OCI-M1 (cell line): ENCODE data around the gene S100Z.
"Not testable (repeated sequence)": the region's sequence is repeated elsewhere in the genome, so short reads cannot be mapped to it uniquely, and the experiment has no call there.

Experiments
- DNase-seq: peaks from one replicate; lab custom pipeline; 2025; lab: John Stamatoyannopoulos, UW

S100Z gene

GRCh38 chr5:76849419-76850291, at the start of gene S100Z:
Gene S100Z, plus strand, starts transcription at chr5:76850014. Its CDS starts 25,346 bp downstream, at chr5:76875360.
- DNase-seq = peak; percentile 93

- DNase-seq = no peak
These were observed 49.2 kb upstream of the S100Z start for GRCh38 chr5:76800579-76800978.

GRCh38 chr5:76801159-76801802, 48.5 kb upstream of the S100Z start:
- no peak for DNase-seq

GRCh38 chr5:76801803-76802195, 48.0 kb upstream of the S100Z start:
- DNase-seq = no peak

- no peak for DNase-seq
These were observed 45.5 kb upstream of the S100Z start for GRCh38 chr5:76804266-76804665.

- peak; percentile 79 for DNase-seq
These were observed 43.9 kb upstream of the S100Z start for GRCh38 chr5:76805821-76806505.

GRCh38 chr5:76807296-76807695, 42.5 kb upstream of the S100Z start:
- DNase-seq = no peak

- DNase-seq = no peak
These were observed 41.6 kb upstream of the S100Z start for GRCh38 chr5:76808141-76808691.

GRCh38 chr5:76809141-76809540, 40.7 kb upstream of the S100Z start:
- DNase-seq = no peak

GRCh38 chr5:76810236-76810635, 39.6 kb upstream of the S100Z start:
- no peak for DNase-seq

GRCh38 chr5:76811214-76811613, 38.6 kb upstream of the S100Z start:
- DNase-seq = no peak

- DNase-seq = not testable (repeated sequence)
These were observed 37.6 kb upstream of the S100Z start for GRCh38 chr5:76812209-76812608.

GRCh38 chr5:76813982-76814562, 35.7 kb upstream of the S100Z start:
- DNase-seq = no peak

- DNase-seq = no peak
These were observed 33.5 kb upstream of the S100Z start for GRCh38 chr5:76816110-76816831.

- DNase-seq = no peak
These were observed 30.7 kb upstream of the S100Z start, which contains the start of gene F2RL1 for GRCh38 chr5:76818844-76819831. Gene F2RL1, plus strand, starts transcription at chr5:76819030. Its CDS starts 153 bp downstream, at chr5:76819183.

- no peak for DNase-seq
These were observed 29.8 kb upstream of the S100Z start for GRCh38 chr5:76819851-76820525.

- no peak for DNase-seq
These were observed 29.3 kb upstream of the S100Z start for GRCh38 chr5:76820526-76820890.

- no peak for DNase-seq
These were observed 28.7 kb upstream of the S100Z start for GRCh38 chr5:76821136-76821535.

- DNase-seq = not testable (repeated sequence)
These were observed 27.6 kb upstream of the S100Z start for GRCh38 chr5:76822105-76822731.
